ENCODE data around the gene PRKAB2. TPM values are rescaled to one million over a fixed set of nuclear protein-coding genes. Genes with fewer than 3 reads are reported as not detected.

The PRKAB2 gene
- total RNA-seq: 100 to 1,000 TPM in 1 of 4 donors, 10 to 100 TPM in 3; 65.2 to 107 (median 80.2) TPM

- peak within 1 kb of the TSS; percentile 77 to 97 (median 94) for H3K4me3 ChIP-seq
- in situ Hi-C loops (cut with MboI; ENCODE audit: low sequenced_read_pairs in 4 of 4) (loop anchor here (5.0 to 25.0 kb wide), 3 partner anchors 72 to 440 kb away; partner anchors contain the start of gene CHD1L (in 1 of the 4)), intact Hi-C loops (cut with DNase I; ENCODE audit: low total_unique reads) (no loop called here)
- H3K36me3 ChIP-seq: no peaks in the 10 kb centered on the region
- peak; percentile 73 to 74 for TF ChIP-seq POLR2A (IDR thresholded peaks at IDR 0.05)
- peak; percentile 86 to 98 (median 96) for TF ChIP-seq CTCF (IDR thresholded peaks at IDR 0.05 in 4 of 5, conservative IDR thresholded peaks at IDR 0.05 in 1 of 5)
- H3K4me1 ChIP-seq: peaks cover 35 to 46% of the 10 kb centered on the region in 2 donors
- ATAC-seq (peak; percentile 88 to 92), DNase-seq (peak; percentile 93 to 96)
- H3K9me3 ChIP-seq: no peaks in the 10 kb centered on the region
- H3K27me3 ChIP-seq: no peaks in the 10 kb centered on the region
- H3K27ac ChIP-seq: peak within 1 kb of the TSS; percentile 85 to 97 (median 92)
Measured at GRCh38 chr1:147172168-147173016, at the start of gene PRKAB2. TSS of gene PRKAB2 (minus strand) at chr1:147172470. CDS start at chr1:147172144, 326 bp downstream.

- intact Hi-C loops (cut with DNase I; ENCODE audit: low total_unique reads) (no loop called here), in situ Hi-C loops (cut with MboI; ENCODE audit: low sequenced_read_pairs in 4 of 4) (no loop called here)
- TF ChIP-seq CTCF (IDR thresholded peaks at IDR 0.05 in 4 of 5, conservative IDR thresholded peaks at IDR 0.05 in 1 of 5) (no peak), POLR2A (IDR thresholded peaks at IDR 0.05) (no peak)
- no peak overlapping the region for H3K4me3 ChIP-seq
- ATAC-seq: no peak
- no peak overlapping the region for H3K27ac ChIP-seq
- H3K4me1 ChIP-seq: no peaks in the 10 kb centered on the region
- no peaks in the 10 kb centered on the region for H3K9me3 ChIP-seq
- no peak for DNase-seq
- no peaks in the 10 kb centered on the region for H3K27me3 ChIP-seq
- H3K36me3 ChIP-seq: no peaks in the 10 kb centered on the region
Measured at GRCh38 chr1:147218606-147219005, 46.3 kb upstream of the PRKAB2 start.

- TF ChIP-seq CTCF (IDR thresholded peaks at IDR 0.05 in 4 of 5, conservative IDR thresholded peaks at IDR 0.05 in 1 of 5) (no peak), POLR2A (IDR thresholded peaks at IDR 0.05) (no peak)
- Histone ChIP-seq H3K9me3 (no peaks in the 10 kb centered on the region), H3K4me3 (no peak overlapping the region), H3K36me3 (no peaks in the 10 kb centered on the region), H3K4me1 (no peaks in the 10 kb centered on the region), H3K27ac (no peak overlapping the region), H3K27me3 (no peaks in the 10 kb centered on the region)
- DNase-seq: no peak
- in situ Hi-C loops (cut with MboI; ENCODE audit: low sequenced_read_pairs in 4 of 4): no loop called here
- intact Hi-C loops (cut with DNase I; ENCODE audit: low total_unique reads): no loop called here
- no peak for ATAC-seq
Measured at GRCh38 chr1:147217141-147217540, 44.9 kb upstream of the PRKAB2 start.

- no peaks in the 10 kb centered on the region for H3K9me3 ChIP-seq
- H3K4me3 ChIP-seq: no peak overlapping the region
- no peaks in the 10 kb centered on the region for H3K36me3 ChIP-seq
- DNase-seq: no peak
- no peak overlapping the region for H3K27ac ChIP-seq
- TF ChIP-seq CTCF (IDR thresholded peaks at IDR 0.05 in 4 of 5, conservative IDR thresholded peaks at IDR 0.05 in 1 of 5) (no peak), POLR2A (IDR thresholded peaks at IDR 0.05) (no peak)
- intact Hi-C loops (cut with DNase I; ENCODE audit: low total_unique reads): no loop called here
- in situ Hi-C loops (cut with MboI; ENCODE audit: low sequenced_read_pairs in 4 of 4): no loop called here
- no peak for ATAC-seq
- H3K27me3 ChIP-seq: no peaks in the 10 kb centered on the region
- H3K4me1 ChIP-seq: no peaks in the 10 kb centered on the region
Measured at GRCh38 chr1:147216124-147216523, 43.9 kb upstream of the PRKAB2 start.
